HG03045 (cell line): Measurements from ENCODE around the gene PPIL6.

Source experiments
- ATAC-seq: cut with Tn5 transposase; IDR thresholded peaks from one replicate; pipeline ENCODE4 v1.9.1; 2021; ENCODE audit warnings: mild to moderate bottlenecking, moderate library complexity; ENCODE audit not compliant: unreplicated experiment

PPIL6 gene

GRCh38 chr6:109440331-109441068 lies at the start of gene PPIL6, which contains the start of gene SMPD2:
PPIL6 (minus strand) TSS chr6:109440628; CDS start chr6:109440590, 38 bp downstream.
SMPD2 (plus strand) TSS chr6:109440724; CDS start chr6:109441122, 398 bp downstream.
- peak; percentile 88 for ATAC-seq

DNA sequence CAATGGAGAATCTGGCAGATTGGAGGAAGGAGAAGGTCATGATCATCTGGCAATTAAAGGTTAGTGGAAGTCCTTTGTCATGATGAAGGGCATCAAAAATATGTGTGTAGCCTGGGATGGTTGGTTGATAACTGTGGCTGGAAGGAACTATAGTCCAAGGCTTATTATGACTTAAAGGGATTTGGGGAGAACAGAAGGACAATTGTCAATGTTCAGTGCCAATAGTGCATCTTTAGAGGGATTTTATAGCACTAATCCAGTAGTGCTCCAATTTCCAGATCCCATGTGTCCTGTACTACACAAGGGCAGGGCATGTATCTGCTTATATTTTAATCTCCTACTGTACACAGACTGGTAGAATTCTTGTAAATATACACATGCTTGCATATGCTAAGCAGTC lies 47.6 kb upstream of the PPIL6 start:
- no peak for ATAC-seq

DNA sequence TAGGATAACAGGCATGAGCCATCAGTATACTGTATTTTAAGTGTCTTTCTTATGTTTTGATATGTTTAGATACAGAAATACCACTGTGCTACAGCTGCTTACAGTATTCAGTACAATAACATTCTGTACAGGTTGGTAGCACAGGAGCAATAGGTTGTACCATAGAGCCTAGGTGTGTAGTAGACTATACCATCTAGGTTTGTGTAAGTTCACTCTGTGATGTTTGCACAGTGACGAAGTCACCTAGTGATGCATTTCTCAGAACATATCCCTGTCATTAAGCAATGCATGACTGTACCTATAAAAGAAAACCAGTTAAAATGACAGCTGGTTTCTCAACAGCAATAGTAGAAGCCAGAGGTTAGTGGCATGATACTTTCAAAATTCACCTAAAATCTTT lies 45.6 kb upstream of the PPIL6 start:
- no peak for ATAC-seq

DNA sequence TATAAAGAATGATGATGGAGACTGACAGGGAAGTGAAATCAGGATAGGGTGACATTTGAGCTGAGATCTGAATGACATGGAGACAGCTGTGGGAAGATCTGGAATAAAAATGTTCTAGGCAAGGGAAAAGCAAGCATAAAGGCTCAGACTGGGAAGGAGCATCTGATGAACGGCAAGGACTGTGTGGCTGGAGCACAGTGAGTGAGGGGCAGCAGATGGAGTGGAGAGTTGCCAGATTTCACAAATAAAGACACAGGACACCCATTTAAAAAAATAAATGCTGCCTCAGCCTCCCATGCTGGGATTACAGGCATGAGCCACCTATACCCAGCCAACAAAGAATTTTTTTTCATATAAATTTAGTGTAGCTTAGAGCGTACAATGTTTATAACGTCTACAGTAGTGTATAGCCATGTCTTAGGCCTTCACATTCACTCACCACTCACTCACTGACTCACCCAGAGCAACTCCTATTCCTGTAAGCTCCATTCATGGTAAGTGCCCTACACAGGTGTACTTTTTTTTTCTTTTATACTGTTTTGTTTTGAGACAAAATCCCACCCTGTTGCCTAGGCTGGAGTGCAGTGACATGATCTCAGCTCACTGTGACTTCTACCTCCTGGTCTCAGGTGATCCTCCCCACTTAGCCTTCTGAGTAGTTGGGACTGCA lies 45.0 kb upstream of the PPIL6 start:
- no peak for ATAC-seq

- ATAC-seq, result no peak
These were observed 43.7 kb upstream of the PPIL6 start for GRCh38 chr6:109484122-109484521.

- peak; percentile 8 for ATAC-seq
These were observed 43.3 kb upstream of the PPIL6 start for GRCh38 chr6:109483735-109484057.

- peak; percentile 92 for ATAC-seq
These were observed 42.7 kb upstream of the PPIL6 start, which contains the start of gene ZBTB24 for GRCh38 chr6:109482905-109483734. ZBTB24 (minus strand) TSS chr6:109483219; CDS start chr6:109482026, 1,193 bp downstream.

DNA sequence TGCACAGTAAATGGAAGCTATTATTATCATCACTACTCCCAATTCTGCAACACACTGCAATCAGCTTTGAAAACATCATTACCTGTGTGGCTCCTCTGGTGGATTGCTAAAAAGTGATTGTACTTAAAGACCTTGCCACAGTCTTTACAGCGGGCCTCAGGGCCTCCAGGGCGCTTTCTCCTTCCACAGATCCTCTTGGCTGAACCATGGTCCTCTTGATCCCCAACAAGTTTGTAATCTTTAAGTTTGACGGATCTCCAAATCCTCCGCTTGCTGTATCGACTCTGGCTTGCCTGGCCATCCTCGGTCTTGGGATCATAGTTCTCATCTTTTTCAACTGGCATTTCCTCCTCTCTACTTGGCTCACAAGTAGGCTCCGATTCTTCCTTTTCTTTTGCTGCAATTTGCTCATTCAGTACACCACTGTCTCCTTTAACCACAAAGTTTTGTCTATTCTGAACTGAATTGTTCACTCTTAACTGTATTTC lies 40.6 kb upstream of the PPIL6 start:
- no peak for ATAC-seq

GRCh38 chr6:109478841-109479624 lies 38.6 kb upstream of the PPIL6 start:
- no peak for ATAC-seq

- ATAC-seq, result no peak
These were observed 37.9 kb upstream of the PPIL6 start for GRCh38 chr6:109478222-109478805.

GRCh38 chr6:109477725-109478124 lies 37.3 kb upstream of the PPIL6 start:
- ATAC-seq, result no peak

DNA sequence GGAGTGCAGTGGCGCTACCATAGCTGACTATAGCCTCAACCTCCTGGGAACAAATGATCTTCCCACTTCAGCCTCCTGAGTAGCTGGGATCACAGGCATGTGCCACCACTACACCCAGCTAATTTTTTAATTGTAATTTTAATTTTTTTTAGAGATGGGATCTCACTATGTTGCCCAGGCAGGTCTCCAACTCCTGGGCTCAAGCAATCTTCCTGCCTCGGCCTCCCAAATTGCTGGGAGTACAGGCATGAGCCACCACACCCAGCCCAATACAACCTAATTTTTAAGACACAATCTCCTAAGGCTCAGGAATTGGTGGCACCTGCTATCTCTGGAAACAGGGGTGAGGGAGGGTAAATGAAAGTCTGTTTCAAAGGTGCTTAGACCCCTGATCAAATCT lies 36.8 kb upstream of the PPIL6 start:
- no peak for ATAC-seq

DNA sequence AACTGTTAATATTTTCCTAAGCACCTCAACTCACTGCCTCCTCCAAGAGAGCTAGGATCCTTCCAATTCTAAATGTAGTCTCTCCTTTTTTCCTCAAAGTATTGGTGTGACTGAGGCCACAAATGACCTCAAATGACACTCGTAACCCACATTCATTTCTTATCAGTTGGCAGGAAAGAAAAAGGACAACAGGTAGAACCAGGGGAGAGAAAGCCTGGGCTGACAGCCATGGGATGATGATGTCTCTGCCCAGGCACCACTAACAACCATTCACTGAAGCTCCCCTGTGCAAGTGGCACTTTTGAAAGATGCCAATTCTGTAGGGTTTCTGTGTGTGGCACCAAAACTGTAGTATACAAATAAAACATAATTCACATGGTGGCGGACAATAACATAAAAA lies 35.2 kb upstream of the PPIL6 start:
- ATAC-seq, result no peak

GRCh38 chr6:109474995-109475394 lies 34.6 kb upstream of the PPIL6 start:
- no peak for ATAC-seq

DNA sequence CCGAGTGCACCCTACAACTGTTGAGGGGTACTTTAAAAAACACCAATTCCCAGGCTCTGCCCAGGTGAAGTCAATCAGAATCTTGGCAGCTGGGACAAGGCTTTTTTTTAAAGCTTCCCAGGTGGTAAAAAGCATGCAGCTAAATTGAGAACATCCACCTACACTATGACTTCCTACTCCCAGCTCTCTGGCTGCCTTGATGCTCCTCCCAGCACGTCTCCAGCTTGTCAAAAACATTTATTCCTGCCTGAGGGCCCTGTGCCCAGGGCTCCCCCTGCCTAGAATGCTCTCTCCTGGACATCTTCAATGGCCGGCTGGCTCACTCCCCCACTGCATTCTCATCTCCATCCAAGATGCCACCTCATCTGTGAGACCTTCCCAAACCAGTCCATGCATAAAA lies 32.7 kb upstream of the PPIL6 start:
- ATAC-seq, result no peak

GRCh38 chr6:109472132-109472995 lies 31.9 kb upstream of the PPIL6 start:
- ATAC-seq, result peak; percentile 70

- ATAC-seq, result no peak
These were observed 30.8 kb upstream of the PPIL6 start for GRCh38 chr6:109471105-109471810.

DNA sequence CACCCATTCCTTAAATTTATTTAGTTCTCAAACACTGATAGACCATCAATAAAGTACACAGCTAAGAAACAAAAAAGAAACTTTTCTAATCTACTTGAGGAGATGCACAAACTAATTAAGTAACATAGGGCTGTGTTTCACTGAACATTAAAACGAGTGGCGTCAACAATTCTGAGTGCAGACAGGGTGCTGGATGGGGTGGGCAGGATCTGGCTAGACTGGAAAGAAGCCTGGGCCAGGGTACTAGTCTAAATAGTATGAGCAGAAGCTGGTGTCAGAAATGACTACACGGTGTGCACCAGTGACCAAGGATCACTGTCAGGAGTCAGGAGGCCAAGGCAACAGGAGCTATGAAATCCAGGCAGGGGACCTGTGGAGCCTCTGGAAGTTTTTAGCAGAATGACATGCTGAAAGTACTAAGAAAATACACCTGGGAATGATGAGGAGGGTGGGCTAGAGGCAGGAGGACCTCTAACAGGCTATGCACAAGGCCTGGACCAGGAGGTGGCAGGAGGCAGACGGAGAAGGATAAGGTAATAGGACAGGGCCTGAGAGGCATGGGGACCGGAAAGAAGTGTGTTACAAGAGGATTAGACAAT lies 29.3 kb upstream of the PPIL6 start:
- ATAC-seq, result no peak
